Globus pallidus (tissue), 1 donor: ENCODE results near the gene MTA1.

Experiments used
- DNase-seq: peaks from one replicate; pipeline ENCODE4 v3.0.0-alpha.2; 2015; ENCODE audit warnings: low spot score

Gene MTA1

GRCh38 chr14:105498430-105499255 is 79.0 kb downstream of the MTA1 start:
- DNase-seq: peak; percentile 84

GRCh38 chr14:105499256-105500035 is 79.8 kb downstream of the MTA1 start:
- peak; percentile 99 for DNase-seq

- peak; percentile 38 for DNase-seq
Observed at GRCh38 chr14:105500036-105500725, 80.6 kb downstream of the MTA1 start.

- no peak for DNase-seq
Observed at GRCh38 chr14:105500726-105501101, 81.1 kb downstream of the MTA1 start.

GRCh38 chr14:105501504-105502291 is 82.1 kb downstream of the MTA1 start:
- no peak for DNase-seq

- no peak for DNase-seq
Observed at GRCh38 chr14:105502446-105503295, 83.0 kb downstream of the MTA1 start.

- DNase-seq: no peak
Observed at GRCh38 chr14:105503296-105503640, 83.6 kb downstream of the MTA1 start.

GRCh38 chr14:105503935-105504692 is 84.5 kb downstream of the MTA1 start:
- DNase-seq: no peak

GRCh38 chr14:105505101-105505500 is 85.5 kb downstream of the MTA1 start:
- no peak for DNase-seq

GRCh38 chr14:105507247-105507646 is 87.6 kb downstream of the MTA1 start:
- DNase-seq: no peak

- no peak for DNase-seq
Observed at GRCh38 chr14:105508069-105508468, 88.4 kb downstream of the MTA1 start.

GRCh38 chr14:105508601-105509000 is 89.0 kb downstream of the MTA1 start:
- no peak for DNase-seq

- no peak for DNase-seq
Observed at GRCh38 chr14:105517096-105517495, 97.5 kb downstream of the MTA1 start.

GRCh38 chr14:105519946-105520698 is 100.5 kb downstream of the MTA1 start:
- no peak for DNase-seq
